Measurements from ENCODE around the gene SCAMP5.

Gene SCAMP5

GRCh38 chr15:74976159-74976558 lies 19.2 kb upstream of the SCAMP5 start:
- DNase-seq (ENCODE audit: low read depth in 4 of 4, low spot score in 1 of 4), result no peak

GRCh38 chr15:74977599-74977998 lies 17.8 kb upstream of the SCAMP5 start:
- DNase-seq (ENCODE audit: low read depth in 4 of 4, low spot score in 1 of 4), result no peak

- no peak for DNase-seq (ENCODE audit: low read depth in 4 of 4, low spot score in 1 of 4)
Observed at GRCh38 chr15:74978077-74978476, 17.3 kb upstream of the SCAMP5 start.

- DNase-seq (ENCODE audit: low read depth in 4 of 4, low spot score in 1 of 4), result peak in 1 of 4 experiments; percentile 48
Observed at GRCh38 chr15:74978503-74978902, 16.9 kb upstream of the SCAMP5 start.

- DNase-seq (ENCODE audit: low read depth in 4 of 4, low spot score in 1 of 4), result no peak
Observed at GRCh38 chr15:74982183-74982582, 13.2 kb upstream of the SCAMP5 start.

GRCh38 chr15:74983725-74984231 lies 11.6 kb upstream of the SCAMP5 start:
- DNase-seq (ENCODE audit: low read depth in 4 of 4, low spot score in 1 of 4), result peak in 3 of 4 experiments; percentile 18 to 59 (median 20)

- peak in 1 of 4 experiments; percentile 22 for DNase-seq (ENCODE audit: low read depth in 4 of 4, low spot score in 1 of 4)
Observed at GRCh38 chr15:74988007-74988800, 7.2 kb upstream of the SCAMP5 start.

GRCh38 chr15:74989527-74989926 lies 5.8 kb upstream of the SCAMP5 start:
- DNase-seq (ENCODE audit: low read depth in 4 of 4, low spot score in 1 of 4), result no peak

GRCh38 chr15:74992619-74993018 lies 2.7 kb upstream of the SCAMP5 start:
- no peak for DNase-seq (ENCODE audit: low read depth in 4 of 4, low spot score in 1 of 4)

GRCh38 chr15:74994236-74994635 lies 1.1 kb upstream of the SCAMP5 start:
- DNase-seq (ENCODE audit: low read depth in 4 of 4, low spot score in 1 of 4), result no peak

GRCh38 chr15:74994685-74995084 lies 678 bp upstream of the SCAMP5 start:
- DNase-seq (ENCODE audit: low read depth in 4 of 4, low spot score in 1 of 4), result no peak

GRCh38 chr15:74995779-74996765 lies 709 bp downstream of the SCAMP5 start:
- DNase-seq (ENCODE audit: low read depth in 4 of 4, low spot score in 1 of 4), result no peak

GRCh38 chr15:74997141-74997540 lies 1.8 kb downstream of the SCAMP5 start:
- no peak for DNase-seq (ENCODE audit: low read depth in 4 of 4, low spot score in 1 of 4)

GRCh38 chr15:74997543-74997942 lies 2.2 kb downstream of the SCAMP5 start:
- no peak for DNase-seq (ENCODE audit: low read depth in 4 of 4, low spot score in 1 of 4)

- no peak for DNase-seq (ENCODE audit: low read depth in 4 of 4, low spot score in 1 of 4)
Observed at GRCh38 chr15:75001310-75001709, 5.9 kb downstream of the SCAMP5 start.

- DNase-seq (ENCODE audit: low read depth in 4 of 4, low spot score in 1 of 4), result no peak
Observed at GRCh38 chr15:75002398-75002797, 7.0 kb downstream of the SCAMP5 start.

GRCh38 chr15:75007216-75007615 lies 11.9 kb downstream of the SCAMP5 start:
- DNase-seq (ENCODE audit: low read depth in 4 of 4, low spot score in 1 of 4), result no peak

GRCh38 chr15:75008221-75008625 lies 12.9 kb downstream of the SCAMP5 start:
- DNase-seq (ENCODE audit: low read depth in 4 of 4, low spot score in 1 of 4), result no peak

GRCh38 chr15:75008629-75009326 lies 13.4 kb downstream of the SCAMP5 start:
- DNase-seq (ENCODE audit: low read depth in 4 of 4, low spot score in 1 of 4), result no peak

- DNase-seq (ENCODE audit: low read depth in 4 of 4, low spot score in 1 of 4), result no peak
Observed at GRCh38 chr15:75016431-75016830, 21.1 kb downstream of the SCAMP5 start.

GRCh38 chr15:75019916-75020315 lies 24.6 kb downstream of the SCAMP5 start:
- DNase-seq (ENCODE audit: low read depth in 4 of 4, low spot score in 1 of 4), result no peak
